Activated T-cell treated with anti-CD3 and anti-CD28 coated beads, Interleukin-2, amount 50 U/mL, for 24 hours (primary cell): Measurements from ENCODE around the gene CADM2.

Experiments used
- DNase-seq: peaks from one replicate; pipeline ENCODE4 v3.0.0-alpha.2; 2020
- H3K27ac Mint-ChIP-seq: 2 replicates; pipeline ENCODE4 v1.8.0; 2020; ENCODE audit warnings: mild to moderate bottlenecking, mixed read lengths
- H3K27me3 Mint-ChIP-seq: 2 replicates; pipeline ENCODE4 v1.8.0; 2020; ENCODE audit warnings: mixed read lengths
- H3K36me3 Mint-ChIP-seq: 2 replicates; pipeline ENCODE4 v1.8.0; 2020; ENCODE audit warnings: low read depth, mixed read lengths
- H3K4me1 Mint-ChIP-seq: 2 replicates; pipeline ENCODE4 v1.8.0; 2020; ENCODE audit warnings: low read depth, mixed read lengths
- H3K4me3 Mint-ChIP-seq: 2 replicates; pipeline ENCODE4 v1.8.0; 2020; ENCODE audit warnings: mild to moderate bottlenecking, moderate library complexity, mixed read lengths
- H3K9me3 Mint-ChIP-seq: 2 replicates; pipeline ENCODE4 v1.8.0; 2020; ENCODE audit warnings: mixed read lengths

CADM2 gene

GRCh38 chr3:85162905-85163304, 204.1 kb downstream of the CADM2 start:
- no peaks in the 10 kb centered on the region for H3K27me3 Mint-ChIP-seq
- H3K4me3 Mint-ChIP-seq, result no peak overlapping the region
- H3K4me1 Mint-ChIP-seq, result peaks cover 1% of the 10 kb centered on the region
- DNase-seq, result no peak
- no peaks in the 10 kb centered on the region for H3K36me3 Mint-ChIP-seq
- H3K27ac Mint-ChIP-seq, result no peak overlapping the region
- peaks cover 3% of the 10 kb centered on the region for H3K9me3 Mint-ChIP-seq

GRCh38 chr3:85164436-85164835, 205.6 kb downstream of the CADM2 start:
- H3K36me3 Mint-ChIP-seq, result no peaks in the 10 kb centered on the region
- peaks cover 3% of the 10 kb centered on the region for H3K9me3 Mint-ChIP-seq
- H3K27me3 Mint-ChIP-seq, result no peaks in the 10 kb centered on the region
- no peak for DNase-seq
- peaks cover 1% of the 10 kb centered on the region for H3K4me1 Mint-ChIP-seq
- no peak overlapping the region for H3K27ac Mint-ChIP-seq
- H3K4me3 Mint-ChIP-seq, result no peak overlapping the region

- H3K27ac Mint-ChIP-seq, result no peak overlapping the region
- H3K4me3 Mint-ChIP-seq, result no peak overlapping the region
- H3K36me3 Mint-ChIP-seq, result no peaks in the 10 kb centered on the region
- peaks cover 2% of the 10 kb centered on the region for H3K9me3 Mint-ChIP-seq
- no peaks in the 10 kb centered on the region for H3K4me1 Mint-ChIP-seq
- H3K27me3 Mint-ChIP-seq, result no peaks in the 10 kb centered on the region
- DNase-seq, result no peak
Measured at GRCh38 chr3:85167576-85167975, 208.8 kb downstream of the CADM2 start.

GRCh38 chr3:85170646-85171045, 211.9 kb downstream of the CADM2 start:
- Mint-ChIP-seq H3K27me3 (no peaks in the 10 kb centered on the region), H3K36me3 (no peaks in the 10 kb centered on the region), H3K27ac (no peak overlapping the region), H3K4me3 (no peak overlapping the region), H3K4me1 (no peaks in the 10 kb centered on the region), H3K9me3 (peaks cover 6% of the 10 kb centered on the region)
- DNase-seq, result no peak

GRCh38 chr3:85171976-85172375, 213.2 kb downstream of the CADM2 start:
- DNase-seq, result no peak
- H3K27ac Mint-ChIP-seq, result no peak overlapping the region
- H3K27me3 Mint-ChIP-seq, result no peaks in the 10 kb centered on the region
- no peaks in the 10 kb centered on the region for H3K36me3 Mint-ChIP-seq
- no peaks in the 10 kb centered on the region for H3K4me1 Mint-ChIP-seq
- peaks cover 6% of the 10 kb centered on the region for H3K9me3 Mint-ChIP-seq
- H3K4me3 Mint-ChIP-seq, result no peak overlapping the region

GRCh38 chr3:85176799-85177198, 218.0 kb downstream of the CADM2 start:
- no peaks in the 10 kb centered on the region for H3K27me3 Mint-ChIP-seq
- H3K36me3 Mint-ChIP-seq, result no peaks in the 10 kb centered on the region
- DNase-seq, result no peak
- no peak overlapping the region for H3K27ac Mint-ChIP-seq
- no peaks in the 10 kb centered on the region for H3K4me1 Mint-ChIP-seq
- H3K4me3 Mint-ChIP-seq, result no peak overlapping the region
- peaks cover 6% of the 10 kb centered on the region for H3K9me3 Mint-ChIP-seq

GRCh38 chr3:85182975-85183752, 224.4 kb downstream of the CADM2 start:
- Mint-ChIP-seq H3K4me1 (no peaks in the 10 kb centered on the region), H3K36me3 (no peaks in the 10 kb centered on the region), H3K27ac (no peak overlapping the region), H3K4me3 (no peak overlapping the region), H3K9me3 (peaks cover 9% of the 10 kb centered on the region), H3K27me3 (no peaks in the 10 kb centered on the region)
- DNase-seq, result no peak

GRCh38 chr3:85185495-85185894, 226.7 kb downstream of the CADM2 start:
- Mint-ChIP-seq H3K36me3 (no peaks in the 10 kb centered on the region), H3K4me3 (no peak overlapping the region), H3K9me3 (peaks cover 12% of the 10 kb centered on the region), H3K27ac (no peak overlapping the region), H3K27me3 (no peaks in the 10 kb centered on the region), H3K4me1 (no peaks in the 10 kb centered on the region)
- no peak for DNase-seq

- H3K9me3 Mint-ChIP-seq, result peaks cover 6% of the 10 kb centered on the region
- H3K27ac Mint-ChIP-seq, result no peak overlapping the region
- no peak overlapping the region for H3K4me3 Mint-ChIP-seq
- H3K36me3 Mint-ChIP-seq, result no peaks in the 10 kb centered on the region
- DNase-seq, result no peak
- no peaks in the 10 kb centered on the region for H3K27me3 Mint-ChIP-seq
- H3K4me1 Mint-ChIP-seq, result no peaks in the 10 kb centered on the region
Measured at GRCh38 chr3:85189731-85190130, 230.9 kb downstream of the CADM2 start.

GRCh38 chr3:85193565-85193964, 234.8 kb downstream of the CADM2 start:
- no peaks in the 10 kb centered on the region for H3K27me3 Mint-ChIP-seq
- peaks cover 3% of the 10 kb centered on the region for H3K9me3 Mint-ChIP-seq
- no peaks in the 10 kb centered on the region for H3K4me1 Mint-ChIP-seq
- H3K36me3 Mint-ChIP-seq, result no peaks in the 10 kb centered on the region
- DNase-seq, result no peak
- H3K27ac Mint-ChIP-seq, result no peak overlapping the region
- H3K4me3 Mint-ChIP-seq, result no peak overlapping the region

- no peak overlapping the region for H3K4me3 Mint-ChIP-seq
- H3K27me3 Mint-ChIP-seq, result no peaks in the 10 kb centered on the region
- H3K36me3 Mint-ChIP-seq, result no peaks in the 10 kb centered on the region
- no peak for DNase-seq
- no peak overlapping the region for H3K27ac Mint-ChIP-seq
- peaks cover 11% of the 10 kb centered on the region for H3K9me3 Mint-ChIP-seq
- no peaks in the 10 kb centered on the region for H3K4me1 Mint-ChIP-seq
Measured at GRCh38 chr3:85208650-85209049, 249.9 kb downstream of the CADM2 start.

- H3K27ac Mint-ChIP-seq, result no peak overlapping the region
- no peaks in the 10 kb centered on the region for H3K27me3 Mint-ChIP-seq
- H3K4me3 Mint-ChIP-seq, result no peak overlapping the region
- no peak for DNase-seq
- H3K4me1 Mint-ChIP-seq, result no peaks in the 10 kb centered on the region
- no peaks in the 10 kb centered on the region for H3K36me3 Mint-ChIP-seq
- H3K9me3 Mint-ChIP-seq, result peaks cover 10% of the 10 kb centered on the region
Measured at GRCh38 chr3:85210540-85210939, 251.8 kb downstream of the CADM2 start.

- H3K27me3 Mint-ChIP-seq, result no peaks in the 10 kb centered on the region
- no peak overlapping the region for H3K4me3 Mint-ChIP-seq
- no peak overlapping the region for H3K27ac Mint-ChIP-seq
- DNase-seq, result no peak
- no peaks in the 10 kb centered on the region for H3K4me1 Mint-ChIP-seq
- no peaks in the 10 kb centered on the region for H3K36me3 Mint-ChIP-seq
- peaks cover 27% of the 10 kb centered on the region for H3K9me3 Mint-ChIP-seq
Measured at GRCh38 chr3:85228966-85229365, 270.2 kb downstream of the CADM2 start.

GRCh38 chr3:85244091-85244490, 285.3 kb downstream of the CADM2 start:
- DNase-seq, result no peak
- H3K27me3 Mint-ChIP-seq, result no peaks in the 10 kb centered on the region
- no peak overlapping the region for H3K4me3 Mint-ChIP-seq
- H3K36me3 Mint-ChIP-seq, result no peaks in the 10 kb centered on the region
- H3K27ac Mint-ChIP-seq, result no peak overlapping the region
- H3K4me1 Mint-ChIP-seq, result no peaks in the 10 kb centered on the region
- H3K9me3 Mint-ChIP-seq, result peaks cover 4% of the 10 kb centered on the region

- no peak overlapping the region for H3K27ac Mint-ChIP-seq
- DNase-seq, result no peak
- no peaks in the 10 kb centered on the region for H3K36me3 Mint-ChIP-seq
Measured at GRCh38 chr3:85244519-85244918, 285.7 kb downstream of the CADM2 start.

GRCh38 chr3:85251766-85252165, 293.0 kb downstream of the CADM2 start:
- no peak overlapping the region for H3K27ac Mint-ChIP-seq
- peaks cover 11% of the 10 kb centered on the region for H3K9me3 Mint-ChIP-seq
- H3K36me3 Mint-ChIP-seq, result no peaks in the 10 kb centered on the region
- no peaks in the 10 kb centered on the region for H3K27me3 Mint-ChIP-seq
- no peak for DNase-seq
- H3K4me3 Mint-ChIP-seq, result no peak overlapping the region
- no peaks in the 10 kb centered on the region for H3K4me1 Mint-ChIP-seq

More at GRCh38 chr3:85244519-85244918, 285.7 kb downstream of the CADM2 start:
- H3K4me3 Mint-ChIP-seq, result no peak overlapping the region
- H3K27me3 Mint-ChIP-seq, result no peaks in the 10 kb centered on the region
- H3K4me1 Mint-ChIP-seq, result no peaks in the 10 kb centered on the region
- H3K9me3 Mint-ChIP-seq, result peaks cover 4% of the 10 kb centered on the region
